ENCODE data around the gene METTL17.
A peak's percentile ranks its signal among the peaks of the same experiment; 100 is the strongest.
"Not testable (repeated sequence)": the region's sequence is repeated elsewhere in the genome, so short reads cannot be mapped to it uniquely, and the experiment has no call there.

METTL17 gene

GRCh38 chr14:20997564-20997963, 7.8 kb downstream of the METTL17 start:
- no peak overlapping the region for H3K4me3 ChIP-seq (ENCODE audit: control insufficient read depth, low read depth, low read length)
- DNase-seq (ENCODE audit: low read depth) = no peak
- TF ChIP-seq CTCF (IDR thresholded peaks at IDR 0.05; ENCODE audit: control insufficient read depth, insufficient read depth, low read depth, low read length, missing control alignments) = no peak

- H3K4me3 ChIP-seq (ENCODE audit: control insufficient read depth, low read depth, low read length) = no peak overlapping the region
- TF ChIP-seq CTCF (IDR thresholded peaks at IDR 0.05; ENCODE audit: control insufficient read depth, insufficient read depth, low read depth, low read length, missing control alignments) = no peak
- no peak for DNase-seq (ENCODE audit: low read depth)
Observed at GRCh38 chr14:20998139-20998538, 8.4 kb downstream of the METTL17 start.

- DNase-seq (ENCODE audit: low read depth) = peak; percentile 57
- no peak for TF ChIP-seq CTCF (IDR thresholded peaks at IDR 0.05; ENCODE audit: control insufficient read depth, insufficient read depth, low read depth, low read length, missing control alignments)
- H3K4me3 ChIP-seq (ENCODE audit: control insufficient read depth, low read depth, low read length) = no peak within 1 kb of the TSS
Observed at GRCh38 chr14:20998674-20999366, 9.0 kb downstream of the METTL17 start, which contains the start of gene SLC39A2. TSS of gene SLC39A2 (plus strand) at chr14:20999293. CDS start at chr14:20999447, 154 bp downstream.

- no peak for DNase-seq (ENCODE audit: low read depth)
- no peak overlapping the region for H3K4me3 ChIP-seq (ENCODE audit: control insufficient read depth, low read depth, low read length)
- TF ChIP-seq CTCF (IDR thresholded peaks at IDR 0.05; ENCODE audit: control insufficient read depth, insufficient read depth, low read depth, low read length, missing control alignments) = no peak
Observed at GRCh38 chr14:20999591-20999990, 9.8 kb downstream of the METTL17 start.

- TF ChIP-seq CTCF (IDR thresholded peaks at IDR 0.05; ENCODE audit: control insufficient read depth, insufficient read depth, low read depth, low read length, missing control alignments) = no peak
Observed at GRCh38 chr14:21001218-21001617, 11.4 kb downstream of the METTL17 start.

GRCh38 chr14:21003788-21004346, 14.1 kb downstream of the METTL17 start:
- no peak overlapping the region for H3K4me3 ChIP-seq (ENCODE audit: control insufficient read depth, low read depth, low read length)
- no peak for TF ChIP-seq CTCF (IDR thresholded peaks at IDR 0.05; ENCODE audit: control insufficient read depth, insufficient read depth, low read depth, low read length, missing control alignments)
- DNase-seq (ENCODE audit: low read depth) = no peak

More at GRCh38 chr14:21001218-21001617, 11.4 kb downstream of the METTL17 start:
- H3K4me3 ChIP-seq (ENCODE audit: control insufficient read depth, low read depth, low read length) = no peak overlapping the region
- DNase-seq (ENCODE audit: low read depth) = no peak

GRCh38 chr14:21009721-21010120, 19.9 kb downstream of the METTL17 start:
- DNase-seq (ENCODE audit: low read depth); H3K4me3 ChIP-seq (ENCODE audit: control insufficient read depth, low read depth, low read length): not testable (repeated sequence)

All from AG09309 (cell line).